Mesenchymal stem cell (in vitro differentiated cells and primary cell): Measurements from ENCODE around the gene MB.

Source experiments
- DNase-seq: peaks from one replicate; pipeline ENCODE4 v3.0.0-alpha.2; 2013
- H2AFZ ChIP-seq: one replicate; pipeline ENCODE4 v1.6.1; 2013; ENCODE audit warnings: low read depth, mild to moderate bottlenecking, control low read depth, inconsistent platforms, low read length, moderate library complexity
- H2AK5ac ChIP-seq: 2 replicates; pipeline ENCODE4 v1.6.1; 2013; ENCODE audit warnings: low read length, moderate library complexity, mild to moderate bottlenecking, inconsistent platforms; ENCODE audit not compliant: severe bottlenecking
- H2BK120ac ChIP-seq: one replicate; pipeline ENCODE4 v1.6.1; 2013; ENCODE audit warnings: low read depth, mild to moderate bottlenecking, inconsistent platforms, low read length, moderate library complexity
- H2BK12ac ChIP-seq, 2 experiments: one replicate each; pipeline ENCODE4 v1.6.1; 2013; ENCODE audit warnings: inconsistent platforms in 2 of 2, low read length in 2 of 2, mild to moderate bottlenecking in 2 of 2, moderate library complexity in 2 of 2, control low read depth in 1 of 2
- H2BK15ac ChIP-seq: one replicate; pipeline ENCODE4 v1.6.1; 2013; ENCODE audit warnings: mild to moderate bottlenecking, low read depth, inconsistent platforms; ENCODE audit not compliant: poor library complexity, severe bottlenecking
- H2BK5ac ChIP-seq: 2 replicates; pipeline ENCODE4 v1.6.1; 2013; ENCODE audit warnings: low read depth, mild to moderate bottlenecking, low read length, control low read depth, inconsistent platforms; ENCODE audit not compliant: poor library complexity, severe bottlenecking
- H3K14ac ChIP-seq, 2 experiments: one replicate each; pipeline ENCODE4 v1.6.1; 2013; ENCODE audit warnings: inconsistent platforms in 2 of 2, low read length in 2 of 2, control low read depth in 1 of 2, mild to moderate bottlenecking in 1 of 2, moderate library complexity in 1 of 2
- H3K18ac ChIP-seq, 2 experiments: one replicate each; pipeline ENCODE4 v1.6.1; 2013; ENCODE audit warnings: inconsistent platforms in 2 of 2, low read length in 2 of 2, control low read depth in 1 of 2, low read depth in 1 of 2, mild to moderate bottlenecking in 1 of 2
- H3K23ac ChIP-seq, 2 experiments: one replicate each; pipeline ENCODE4 v1.6.1; 2013; ENCODE audit warnings: inconsistent platforms in 2 of 2, low read length in 2 of 2, mild to moderate bottlenecking in 2 of 2, moderate library complexity in 2 of 2, control low read depth in 1 of 2
- H3K27ac ChIP-seq: 2 replicates; pipeline ENCODE4 v1.5.1; 2013; ENCODE audit warnings: mild to moderate bottlenecking, moderate library complexity, low read length, control low read depth, inconsistent platforms; ENCODE audit not compliant: poor library complexity, severe bottlenecking
- H3K27me3 ChIP-seq, 2 experiments: 2 replicates each; pipeline versions ENCODE4 v1.6.1 to v1.7.0; 2013; ENCODE audit warnings: low read length in 2 of 2, mild to moderate bottlenecking in 2 of 2, moderate library complexity in 2 of 2, control low read depth in 1 of 2, inconsistent platforms in 1 of 2; ENCODE audit not compliant: control insufficient read depth in 1 of 2, insufficient read depth in 1 of 2
- H3K36me3 ChIP-seq, 2 experiments: 2 replicates each; pipeline versions ENCODE4 v1.6.1 to v1.7.0; 2013; ENCODE audit warnings: low read length in 2 of 2, control low read depth in 1 of 2, inconsistent platforms in 1 of 2, low read depth in 1 of 2, mild to moderate bottlenecking in 1 of 2; ENCODE audit not compliant: insufficient read depth in 2 of 2, control insufficient read depth in 1 of 2
- H3K4ac ChIP-seq, 2 experiments: one replicate each; pipeline ENCODE4 v1.6.1; 2013; ENCODE audit warnings: inconsistent platforms in 2 of 2, low read length in 2 of 2, mild to moderate bottlenecking in 2 of 2, moderate library complexity in 2 of 2, control low read depth in 1 of 2, low read depth in 1 of 2
- H3K4me1 ChIP-seq: 2 replicates; pipeline ENCODE4 v1.6.1; 2013; ENCODE audit warnings: low read depth, low read length, control low read depth; ENCODE audit not compliant: control insufficient read depth, insufficient read depth
- H3K4me2 ChIP-seq: 2 replicates; pipeline ENCODE4 v1.6.1; 2013; ENCODE audit warnings: low read length, mild to moderate bottlenecking, inconsistent platforms; ENCODE audit not compliant: poor library complexity, severe bottlenecking
- H3K4me3 ChIP-seq, 2 experiments: 2 replicates each; pipeline versions ENCODE4 v1.5.1 to v1.7.0; 2013; ENCODE audit warnings: low read length in 2 of 2, mild to moderate bottlenecking in 2 of 2, control low read depth in 1 of 2, low read depth in 1 of 2; ENCODE audit not compliant: insufficient read depth in 1 of 2
- H3K79me1 ChIP-seq: replicated peaks from 2 replicates; pipeline ENCODE4 v1.6.1; 2013; ENCODE audit warnings: mild to moderate bottlenecking, control low read depth, low read length, inconsistent platforms; ENCODE audit not compliant: poor library complexity, severe bottlenecking
- H3K9ac ChIP-seq: 2 replicates; pipeline ENCODE4 v1.7.0; 2013; ENCODE audit warnings: mild to moderate bottlenecking, low read length, moderate library complexity
- H3K9me3 ChIP-seq: 2 replicates; pipeline ENCODE4 v1.7.0; 2013; ENCODE audit warnings: mild to moderate bottlenecking, low read length; ENCODE audit not compliant: control insufficient read depth
- H4K8ac ChIP-seq: one replicate; pipeline ENCODE4 v1.6.1; 2013; ENCODE audit warnings: inconsistent platforms, mild to moderate bottlenecking, low read length, moderate library complexity
- H4K91ac ChIP-seq: one replicate; pipeline ENCODE4 v1.6.1; 2013; ENCODE audit warnings: mild to moderate bottlenecking, low read length, inconsistent platforms
- WGBS: methylation state at CpG from one replicate; pipeline ENCODE4 v1.1.7; 2013; ENCODE audit warnings: mixed read lengths; 5-methylcytosine and 5-hydroxymethylcytosine counted together

MB gene

DNA sequence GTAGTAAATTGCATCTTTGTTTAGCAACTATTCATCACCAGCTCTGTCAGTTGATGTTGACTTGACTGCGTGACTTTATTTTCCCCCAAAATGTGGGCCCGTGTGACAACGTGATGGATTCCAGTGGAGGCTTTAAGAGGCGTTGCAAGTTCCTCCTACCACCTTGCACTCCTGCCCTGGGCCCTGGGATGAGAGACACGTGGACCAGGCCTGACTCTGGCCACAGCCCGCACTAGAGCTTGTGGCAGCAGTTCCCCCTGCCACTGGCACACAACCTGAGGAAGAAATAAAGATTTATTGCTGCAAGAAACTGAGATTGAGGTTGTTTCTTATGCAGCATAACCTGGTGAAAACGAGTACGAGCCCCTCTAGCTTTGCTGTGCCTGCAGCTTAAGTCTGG, 44.6 kb downstream of the MB start:
- Histone ChIP-seq H2BK15ac (no peak overlapping the region), H2AFZ (no peak overlapping the region), H2BK5ac (no peak overlapping the region), H3K27me3 (peaks cover 0 to 19% of the 10 kb centered on the region in 2 experiments), H2AK5ac (no peak overlapping the region), H3K14ac (no peak overlapping the region), H3K23ac (no peak overlapping the region), H3K4me2 (no peak overlapping the region), H3K18ac (no peak overlapping the region), H3K9me3 (no peaks in the 10 kb centered on the region), H4K91ac (no peak overlapping the region), H3K9ac (no peak overlapping the region), H3K4me1 (peaks cover 7% of the 10 kb centered on the region), H3K79me1 (no peaks in the 10 kb centered on the region), H4K8ac (no peak overlapping the region), H2BK120ac (no peak overlapping the region), H3K36me3 (no peaks in the 10 kb centered on the region), H3K4ac (no peak overlapping the region), H3K4me3 (no peak overlapping the region), H2BK12ac (no peak overlapping the region), H3K27ac (no peak overlapping the region)
- DNase-seq = no peak
- WGBS = 88% methylated on average over 8 of the region's 8 CpGs

DNA sequence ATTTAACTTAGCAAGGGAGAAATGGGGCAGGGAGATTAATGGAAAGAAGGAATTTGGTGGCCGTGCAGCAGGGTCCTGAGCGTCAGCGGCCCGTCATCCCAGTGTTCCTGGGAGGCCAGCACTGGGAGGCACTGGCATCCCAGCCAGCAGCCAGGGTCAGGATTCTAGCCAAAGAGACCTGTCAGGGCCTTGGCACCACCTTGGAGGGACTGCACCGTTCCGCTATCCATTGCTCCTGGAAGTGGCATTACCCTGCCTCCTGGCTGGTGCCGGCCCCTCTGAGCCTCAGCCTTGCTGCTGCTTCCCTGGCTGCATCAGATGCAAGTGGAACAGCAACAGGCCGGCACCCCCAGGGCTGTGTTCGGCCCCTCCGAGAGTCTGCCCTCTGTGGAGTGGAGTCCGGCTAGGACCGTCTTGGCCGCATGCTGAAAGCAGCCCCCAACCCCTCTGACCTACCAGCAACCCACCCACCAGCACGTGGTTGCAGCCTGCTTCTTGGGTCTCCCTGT, 46.4 kb downstream of the MB start:
- no peak overlapping the region for H3K23ac ChIP-seq
- H3K14ac ChIP-seq = no peak overlapping the region
- peaks cover 0 to 23% of the 10 kb centered on the region in 2 experiments for H3K27me3 ChIP-seq
- H2BK15ac ChIP-seq = no peak overlapping the region
- no peak overlapping the region for H3K9ac ChIP-seq
- H3K27ac ChIP-seq = no peak overlapping the region
- no peak overlapping the region for H3K18ac ChIP-seq
- no peak overlapping the region for H4K8ac ChIP-seq
- no peak overlapping the region for H2BK5ac ChIP-seq
- H2AK5ac ChIP-seq = no peak overlapping the region
- H4K91ac ChIP-seq = no peak overlapping the region
- DNase-seq = no peak
- H3K4me3 ChIP-seq = no peak overlapping the region
- no peak overlapping the region for H2BK120ac ChIP-seq
- H3K9me3 ChIP-seq = no peaks in the 10 kb centered on the region
- H3K4ac ChIP-seq = no peak overlapping the region
- H3K4me1 ChIP-seq = peaks cover 9% of the 10 kb centered on the region
- 91% methylated on average over 14 of the region's 14 CpGs for WGBS
- no peaks in the 10 kb centered on the region for H3K36me3 ChIP-seq
- H2BK12ac ChIP-seq = no peak overlapping the region
- no peak overlapping the region for H2AFZ ChIP-seq
- H3K79me1 ChIP-seq = no peaks in the 10 kb centered on the region
- no peak overlapping the region for H3K4me2 ChIP-seq

DNA sequence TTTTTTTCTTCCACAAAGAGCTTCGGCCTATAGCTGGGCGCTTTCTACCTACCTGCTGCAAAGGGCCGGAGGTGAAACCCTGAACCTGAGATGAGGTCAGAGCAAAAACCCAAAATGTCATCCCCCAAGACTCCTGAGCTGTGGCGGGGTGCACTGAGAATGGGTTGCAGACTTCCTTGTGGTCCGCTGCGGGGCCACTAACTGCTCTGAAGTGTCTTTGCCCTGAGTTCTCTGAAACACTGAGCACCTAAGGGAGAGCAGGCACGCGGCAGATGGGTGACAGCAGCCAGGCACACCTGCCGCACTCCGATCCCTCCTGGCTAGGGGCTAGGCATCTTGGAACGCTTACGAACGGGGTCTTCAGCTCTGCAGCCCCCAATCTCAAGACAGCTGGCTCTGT, 47.2 kb downstream of the MB start:
- DNase-seq = no peak
- Histone ChIP-seq H3K4me3 (no peak overlapping the region), H3K23ac (no peak overlapping the region), H3K14ac (no peak overlapping the region), H3K27ac (no peak overlapping the region), H3K27me3 (peaks cover 0 to 15% of the 10 kb centered on the region in 2 experiments), H3K4ac (no peak overlapping the region), H3K18ac (no peak overlapping the region), H4K91ac (no peak overlapping the region), H3K36me3 (no peaks in the 10 kb centered on the region), H3K79me1 (no peaks in the 10 kb centered on the region), H3K4me2 (no peak overlapping the region), H2BK12ac (no peak overlapping the region), H2BK15ac (no peak overlapping the region), H3K9me3 (no peaks in the 10 kb centered on the region), H3K9ac (no peak overlapping the region), H2AFZ (no peak overlapping the region), H2BK120ac (no peak overlapping the region), H3K4me1 (peaks cover 10% of the 10 kb centered on the region), H2BK5ac (no peak overlapping the region), H2AK5ac (no peak overlapping the region), H4K8ac (no peak overlapping the region)
- WGBS = 88% methylated on average over 13 of the region's 13 CpGs

DNA sequence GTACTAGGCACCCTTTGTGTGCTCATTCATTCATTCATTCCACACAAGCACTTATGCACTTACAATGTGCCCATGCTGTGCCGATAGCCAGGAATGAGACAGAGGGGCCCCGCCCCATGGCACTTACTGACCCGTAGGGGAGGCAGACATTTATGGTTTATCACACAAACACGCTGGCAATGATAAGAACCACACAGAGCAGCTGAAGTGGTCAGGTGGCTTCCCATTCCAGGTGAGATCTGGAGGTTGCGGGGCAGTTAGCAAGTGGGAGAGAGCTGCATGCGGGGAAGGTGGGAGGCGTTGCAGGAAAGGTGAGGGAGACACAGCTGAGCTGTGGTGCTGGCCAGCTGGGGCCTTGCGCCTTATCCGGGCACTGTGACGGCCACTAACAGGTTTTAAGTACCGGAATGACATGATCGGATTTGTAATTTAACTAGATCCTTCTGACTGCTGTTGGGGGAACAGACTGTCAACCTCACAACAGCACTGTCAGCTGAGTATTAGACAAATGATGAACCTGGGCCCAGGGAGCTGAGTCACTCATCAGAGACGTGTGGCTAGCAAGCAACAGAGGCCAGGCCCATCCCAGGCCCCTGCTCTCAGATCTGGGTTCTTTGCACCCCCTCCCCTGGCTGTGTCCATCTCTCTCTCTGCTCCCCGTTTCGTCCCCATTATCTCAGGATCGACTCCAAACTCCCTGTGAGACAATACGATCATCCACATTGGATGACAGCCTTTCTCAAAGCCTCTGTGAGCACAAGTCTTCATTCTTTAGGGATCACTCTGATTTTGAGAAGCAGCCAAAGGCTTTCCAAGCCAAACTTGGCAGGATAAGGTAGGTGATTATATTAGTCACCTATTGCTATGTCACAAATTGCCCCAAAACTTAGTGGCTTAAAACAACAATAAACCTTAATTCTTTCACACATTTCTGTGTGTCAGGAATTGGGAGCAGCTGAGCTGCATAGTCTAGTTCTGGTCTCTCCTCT, 48.1 kb downstream of the MB start:
- Histone ChIP-seq H3K4me1 (peaks cover 10% of the 10 kb centered on the region), H2AFZ (peak overlapping the region; percentile 37), H3K14ac (peak overlapping the region in 1 of 2 experiments; percentile 87), H3K9me3 (no peaks in the 10 kb centered on the region), H3K79me1 (no peaks in the 10 kb centered on the region), H2BK120ac (no peak overlapping the region), H3K18ac (peak overlapping the region in 1 of 2 experiments; percentile 46), H2BK15ac (no peak overlapping the region), H3K36me3 (no peaks in the 10 kb centered on the region), H2BK12ac (peak overlapping the region in 1 of 2 experiments; percentile 70), H3K4ac (no peak overlapping the region), H3K4me2 (no peak overlapping the region), H2AK5ac (no peak overlapping the region), H3K23ac (no peak overlapping the region), H2BK5ac (no peak overlapping the region), H4K8ac (peak overlapping the region; percentile 5), H3K27me3 (peaks cover 0 to 11% of the 10 kb centered on the region in 2 experiments), H3K27ac (no peak overlapping the region), H3K9ac (peak overlapping the region; percentile 10), H4K91ac (peak overlapping the region; percentile 44), H3K4me3 (no peak overlapping the region)
- 88% methylated on average over 17 of the region's 17 CpGs for WGBS
- no peak for DNase-seq
